BLaER1 (cell line): ENCODE results near the gene DYNLT5.

Experiments
- H3K27ac ChIP-seq: shearing (Covaris generic); formaldehyde crosslinking; 2 replicates; pipeline ENCODE4 v1.8.1; 2022
- H3K27me3 ChIP-seq: shearing (Covaris generic); formaldehyde crosslinking; 2 replicates; pipeline ENCODE4 v1.8.1; 2022
- H3K36me3 ChIP-seq: shearing (Covaris generic); formaldehyde crosslinking; 2 replicates; pipeline ENCODE4 v1.8.1; 2022
- H3K4me1 ChIP-seq: shearing (Covaris generic); formaldehyde crosslinking; 2 replicates; pipeline ENCODE4 v1.8.1; 2022
- H3K4me2 ChIP-seq: shearing (Covaris generic); formaldehyde crosslinking; 2 replicates; pipeline ENCODE4 v1.8.1; 2022
- H3K4me3 ChIP-seq: shearing (Covaris generic); formaldehyde crosslinking; 2 replicates; pipeline ENCODE4 v1.8.1; 2022
- H3K9ac ChIP-seq: shearing (Covaris generic); formaldehyde crosslinking; 2 replicates; pipeline ENCODE4 v1.8.1; 2022
- H3K9me3 ChIP-seq: shearing (Covaris generic); formaldehyde crosslinking; 2 replicates; pipeline ENCODE4 v1.8.1; 2022
- H4K20me1 ChIP-seq: shearing (Covaris generic); formaldehyde crosslinking; 2 replicates; pipeline ENCODE4 v1.8.1; 2022
- Cebpa-rat ChIP-seq: shearing (Covaris generic); IDR thresholded peaks from 2 replicates; pipeline ENCODE4 v1.8.1; 2022

DYNLT5 gene

DNA sequence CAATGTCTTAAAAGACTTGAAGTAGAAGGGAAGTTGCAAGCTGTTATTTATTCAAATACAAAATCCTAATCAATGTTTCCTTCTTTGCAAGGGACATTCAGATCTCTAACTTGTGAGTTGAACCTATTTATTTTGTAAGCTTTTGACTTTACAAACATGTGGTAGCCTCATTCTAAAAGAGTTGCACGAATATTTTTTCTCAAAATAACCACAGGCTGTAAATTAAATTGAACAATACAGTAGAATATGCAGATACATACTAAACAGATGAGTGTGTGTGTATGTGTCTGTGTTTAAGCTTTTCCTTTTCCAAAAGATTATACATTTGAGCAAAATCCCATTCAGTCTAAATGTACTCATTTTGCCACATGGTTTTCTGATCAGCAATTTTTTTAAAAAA lies 4.8 kb upstream of the DYNLT5 start:
- TF ChIP-seq Cebpa-rat = no peak
- H3K4me2 ChIP-seq = no peak overlapping the region
- no peaks in the 10 kb centered on the region for H3K36me3 ChIP-seq

DNA sequence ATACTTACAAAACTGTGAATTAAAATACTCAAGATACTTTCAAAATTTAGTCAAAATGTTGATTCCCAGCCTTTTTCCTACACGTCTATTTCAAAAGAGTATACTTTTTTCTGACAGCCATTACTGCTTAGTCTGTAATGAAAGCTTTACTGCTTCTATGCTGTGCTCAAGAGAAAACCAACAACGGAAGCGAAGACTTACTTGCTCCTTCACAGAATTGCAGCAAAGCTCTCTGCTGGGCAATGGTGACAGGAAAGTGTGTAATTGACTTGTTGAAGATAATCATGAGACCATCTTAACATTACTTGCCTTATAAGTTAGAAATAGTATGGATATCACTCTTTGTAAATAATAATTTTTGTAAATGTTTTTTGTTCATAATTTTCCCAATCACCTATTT lies 1.7 kb upstream of the DYNLT5 start:
- no peaks in the 10 kb centered on the region for H3K36me3 ChIP-seq
- H3K27ac ChIP-seq = no peak overlapping the region
- peaks cover 21% of the 10 kb centered on the region for H3K27me3 ChIP-seq
- H3K4me2 ChIP-seq = no peak overlapping the region
- no peaks in the 10 kb centered on the region for H4K20me1 ChIP-seq
- no peak overlapping the region for H3K4me3 ChIP-seq
- TF ChIP-seq Cebpa-rat = no peak
- H3K9me3 ChIP-seq = peaks cover 8% of the 10 kb centered on the region
- peaks cover 12% of the 10 kb centered on the region for H3K4me1 ChIP-seq
- H3K9ac ChIP-seq = no peak overlapping the region

More for the DNA sequence above, 4.8 kb upstream of the DYNLT5 start:
- H3K27ac ChIP-seq = no peak overlapping the region
- H3K4me3 ChIP-seq = no peak overlapping the region
- H3K4me1 ChIP-seq = peaks cover 8% of the 10 kb centered on the region
- peaks cover 13% of the 10 kb centered on the region for H3K27me3 ChIP-seq
- H3K9ac ChIP-seq = no peak overlapping the region
- no peaks in the 10 kb centered on the region for H4K20me1 ChIP-seq
- peaks cover 4% of the 10 kb centered on the region for H3K9me3 ChIP-seq

DNA sequence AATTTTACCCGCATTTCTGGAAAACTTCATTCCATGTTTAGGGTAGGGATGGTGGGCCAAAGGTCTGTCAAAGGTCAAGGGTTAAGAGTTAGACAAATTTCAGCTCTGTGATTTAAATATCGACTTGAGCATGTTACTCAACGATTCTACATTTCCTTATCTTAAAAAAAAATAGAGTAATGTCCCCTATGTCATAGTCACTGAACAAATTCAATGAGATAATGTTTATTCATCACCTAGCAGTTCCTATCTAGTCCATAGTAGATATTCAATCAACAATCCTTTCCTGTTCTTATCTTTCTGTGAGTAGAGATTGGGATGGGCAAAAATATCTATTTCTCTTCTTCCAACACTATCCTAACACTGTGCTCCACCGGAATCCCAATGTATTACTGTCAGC lies 1.1 kb upstream of the DYNLT5 start:
- no peak overlapping the region for H3K27ac ChIP-seq
- no peak overlapping the region for H3K4me3 ChIP-seq
- no peaks in the 10 kb centered on the region for H3K36me3 ChIP-seq
- TF ChIP-seq Cebpa-rat = no peak
- no peak overlapping the region for H3K9ac ChIP-seq
- no peaks in the 10 kb centered on the region for H4K20me1 ChIP-seq
- H3K4me1 ChIP-seq = peaks cover 12% of the 10 kb centered on the region
- H3K27me3 ChIP-seq = peaks cover 21% of the 10 kb centered on the region
- peaks cover 8% of the 10 kb centered on the region for H3K9me3 ChIP-seq
- H3K4me2 ChIP-seq = no peak overlapping the region

DNA sequence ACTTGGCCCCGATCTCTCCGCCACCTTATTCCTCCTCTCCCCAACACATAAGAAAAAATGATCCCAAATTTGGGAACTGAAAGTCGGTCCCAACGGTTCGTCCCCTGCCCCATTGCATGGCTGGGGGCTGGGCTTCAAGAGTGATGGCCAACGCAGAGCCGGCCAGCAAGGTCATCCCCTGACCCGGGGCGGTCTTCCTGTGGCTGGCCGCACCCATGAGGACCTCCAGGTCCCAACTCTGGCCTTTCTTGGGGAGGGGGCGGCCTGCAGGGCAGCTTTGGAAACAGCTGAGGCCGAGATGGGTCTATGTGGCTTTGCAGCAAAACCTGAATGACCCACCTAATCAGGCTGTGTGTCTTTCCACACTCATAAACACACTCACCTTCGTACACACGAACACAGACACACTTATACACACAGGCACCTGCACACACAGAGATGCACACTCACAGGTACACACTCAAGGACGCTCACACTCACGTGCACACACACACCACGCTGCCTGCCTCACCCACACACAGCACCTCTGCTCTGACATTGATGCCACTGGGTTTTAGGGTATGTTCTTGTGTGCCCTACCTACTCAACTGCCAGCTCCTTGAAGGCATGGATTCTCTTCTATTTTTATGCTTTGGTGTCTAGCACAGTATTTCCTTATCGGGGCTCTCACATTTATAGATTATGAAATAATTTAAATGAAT lies 562 bp downstream of the DYNLT5 start:
- TF ChIP-seq Cebpa-rat = no peak
- H3K9ac ChIP-seq = no peak overlapping the region
- peaks cover 21% of the 10 kb centered on the region for H3K27me3 ChIP-seq
- H3K4me2 ChIP-seq = peak overlapping the region; percentile 75
- H4K20me1 ChIP-seq = no peaks in the 10 kb centered on the region
- H3K27ac ChIP-seq = no peak overlapping the region
- no peaks in the 10 kb centered on the region for H3K36me3 ChIP-seq
- H3K4me1 ChIP-seq = peaks cover 12% of the 10 kb centered on the region
- peaks cover 8% of the 10 kb centered on the region for H3K9me3 ChIP-seq
- peak overlapping the region; percentile 48 for H3K4me3 ChIP-seq

DNA sequence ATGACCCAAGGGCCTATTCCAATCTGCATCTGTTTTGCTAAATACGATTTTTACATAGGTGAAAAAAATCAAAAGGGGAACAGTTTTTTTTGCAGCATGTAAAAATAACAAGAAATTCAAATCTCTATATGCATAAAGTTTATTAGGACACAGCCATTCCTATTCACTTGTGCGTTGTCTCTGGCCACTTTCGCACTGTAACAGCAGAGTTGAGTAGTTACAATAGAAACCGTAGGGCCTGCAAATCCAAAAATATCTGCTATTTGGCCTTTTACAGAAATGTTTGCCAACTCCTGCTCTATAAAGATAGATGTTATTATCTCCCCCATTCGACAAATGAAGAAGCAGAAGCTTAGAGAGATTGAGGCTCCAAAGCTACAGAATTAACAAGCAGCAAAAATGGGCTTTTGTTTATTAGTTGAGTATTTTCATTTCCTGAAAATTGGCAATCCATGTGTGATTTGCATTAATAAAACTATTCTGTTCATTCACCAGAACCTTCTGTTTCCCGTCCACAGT lies 5.5 kb downstream of the DYNLT5 start:
- Histone ChIP-seq H3K4me3 (no peak overlapping the region), H4K20me1 (no peaks in the 10 kb centered on the region), H3K9me3 (peaks cover 3% of the 10 kb centered on the region), H3K27me3 (peaks cover 5% of the 10 kb centered on the region), H3K4me1 (peaks cover 2% of the 10 kb centered on the region; the same call in 1 of the 2 replicates), H3K9ac (no peak overlapping the region), H3K27ac (no peak overlapping the region), H3K36me3 (no peaks in the 10 kb centered on the region), H3K4me2 (no peak overlapping the region)
- no peak for TF ChIP-seq Cebpa-rat

DNA sequence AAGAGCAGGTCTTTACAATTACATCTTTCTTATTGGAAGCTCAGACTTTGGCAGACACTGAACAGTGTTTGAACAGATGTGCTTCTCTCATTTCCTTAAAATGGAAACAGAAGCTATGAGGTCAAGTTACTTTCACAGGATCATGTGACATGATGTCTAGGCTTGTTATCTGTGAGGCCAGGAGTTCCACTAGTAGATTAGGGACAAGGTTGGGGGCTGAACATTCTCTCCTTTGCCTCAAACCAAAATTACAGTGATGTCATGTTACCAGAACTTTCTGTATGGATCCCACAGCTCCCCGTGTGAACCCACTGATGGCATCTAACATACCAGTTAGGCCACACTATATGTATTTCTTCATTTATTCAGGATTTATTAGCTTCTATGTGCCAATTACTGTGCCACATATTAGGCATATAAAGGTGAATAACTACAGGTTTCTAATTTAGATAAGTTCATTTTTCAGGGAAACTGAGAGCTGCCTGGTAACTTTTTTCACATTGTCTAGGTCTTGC lies 6.0 kb downstream of the DYNLT5 start:
- H3K4me2 ChIP-seq = no peak overlapping the region
- H3K27me3 ChIP-seq = peaks cover under 1% of the 10 kb centered on the region; the same call in 1 of the 2 replicates

DNA sequence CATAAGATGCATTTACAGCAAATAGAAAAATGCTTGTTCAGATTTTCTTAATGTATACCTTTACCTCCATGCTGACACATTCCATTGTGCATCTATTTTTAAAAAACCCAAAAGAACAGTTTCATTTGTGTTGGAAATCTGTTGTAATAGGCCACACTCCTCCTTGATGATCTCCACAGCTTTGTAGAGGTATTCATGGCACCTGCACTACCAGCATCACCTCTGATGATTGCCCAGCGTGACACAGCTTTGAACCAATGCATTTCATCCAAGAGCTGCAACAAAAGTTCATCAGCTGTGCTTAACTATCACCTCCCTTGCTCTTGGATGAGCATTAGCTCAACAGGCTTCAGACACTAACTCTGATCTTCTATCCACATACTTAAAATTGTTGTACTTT lies 8.2 kb downstream of the DYNLT5 start:
- TF ChIP-seq Cebpa-rat = no peak
- H3K36me3 ChIP-seq = no peaks in the 10 kb centered on the region
- H3K4me3 ChIP-seq = no peak overlapping the region
- H3K27me3 ChIP-seq = no peaks in the 10 kb centered on the region
- H3K4me1 ChIP-seq = no peaks in the 10 kb centered on the region
- H4K20me1 ChIP-seq = no peaks in the 10 kb centered on the region
- H3K27ac ChIP-seq = no peak overlapping the region
- H3K9ac ChIP-seq = no peak overlapping the region
- peaks cover 10% of the 10 kb centered on the region for H3K9me3 ChIP-seq
- no peak overlapping the region for H3K4me2 ChIP-seq

More for the DNA sequence above, 6.0 kb downstream of the DYNLT5 start:
- Histone ChIP-seq H4K20me1 (no peaks in the 10 kb centered on the region), H3K9ac (no peak overlapping the region), H3K36me3 (no peaks in the 10 kb centered on the region), H3K9me3 (peaks cover 7% of the 10 kb centered on the region), H3K4me3 (no peak overlapping the region), H3K27ac (no peak overlapping the region), H3K4me1 (no peaks in the 10 kb centered on the region)
- no peak for TF ChIP-seq Cebpa-rat

DNA sequence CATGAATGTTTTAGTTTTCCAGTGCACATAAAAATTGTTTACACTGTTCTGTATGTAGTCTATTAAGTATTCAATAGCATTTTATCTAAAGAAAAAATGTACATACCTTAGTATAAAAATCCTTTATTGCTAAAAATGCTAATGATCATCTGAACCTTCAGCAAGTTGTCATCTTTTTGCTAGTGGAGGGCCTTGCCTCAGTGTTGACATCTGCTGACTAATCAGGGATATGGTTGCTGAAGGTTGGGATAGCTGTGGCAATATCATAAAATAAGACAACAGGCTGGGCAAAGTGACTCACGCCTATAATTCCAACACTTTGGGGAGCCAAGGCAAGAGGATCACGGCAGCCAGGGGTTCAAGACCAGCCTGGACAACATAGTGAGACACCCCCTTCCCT lies 9.0 kb downstream of the DYNLT5 start:
- no peak for TF ChIP-seq Cebpa-rat
- no peak overlapping the region for H3K4me3 ChIP-seq
- no peaks in the 10 kb centered on the region for H3K27me3 ChIP-seq
- H3K9me3 ChIP-seq = peaks cover 10% of the 10 kb centered on the region
- H3K4me1 ChIP-seq = no peaks in the 10 kb centered on the region
- no peak overlapping the region for H3K27ac ChIP-seq
- H4K20me1 ChIP-seq = no peaks in the 10 kb centered on the region
- H3K9ac ChIP-seq = no peak overlapping the region
- no peaks in the 10 kb centered on the region for H3K36me3 ChIP-seq
- H3K4me2 ChIP-seq = no peak overlapping the region

DNA sequence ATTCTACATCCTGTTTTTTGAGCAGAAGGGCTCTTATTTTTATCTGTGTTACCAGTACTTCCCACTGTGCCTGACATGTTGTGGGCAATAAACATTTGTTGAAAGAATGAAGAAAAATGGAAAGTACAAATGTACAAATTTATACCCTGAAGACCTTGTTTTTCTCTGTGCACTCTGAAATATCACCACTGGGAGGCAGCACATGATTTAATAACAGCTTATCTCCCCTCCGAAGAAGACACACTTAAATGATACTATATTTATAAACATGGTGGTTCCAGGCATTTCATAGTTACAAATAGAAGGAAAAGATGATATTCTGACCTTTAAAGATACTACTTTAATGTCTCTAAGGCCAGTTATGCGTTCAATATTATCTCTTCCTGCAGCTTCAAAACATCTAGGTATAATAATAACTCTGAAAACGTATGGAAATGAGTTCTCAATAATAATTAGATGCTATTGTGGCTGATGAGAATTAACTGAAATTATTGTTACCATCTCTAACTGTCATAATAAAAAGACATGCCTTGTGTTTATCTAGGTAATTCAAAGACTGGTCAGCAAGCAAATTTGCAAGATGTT lies 12.8 kb downstream of the DYNLT5 start:
- no peak for TF ChIP-seq Cebpa-rat
- Histone ChIP-seq H3K27me3 (no peaks in the 10 kb centered on the region), H3K27ac (no peak overlapping the region), H4K20me1 (no peaks in the 10 kb centered on the region), H3K4me2 (no peak overlapping the region), H3K9ac (no peak overlapping the region), H3K4me3 (no peak overlapping the region), H3K36me3 (no peaks in the 10 kb centered on the region), H3K4me1 (no peaks in the 10 kb centered on the region), H3K9me3 (peaks cover 10% of the 10 kb centered on the region)

DNA sequence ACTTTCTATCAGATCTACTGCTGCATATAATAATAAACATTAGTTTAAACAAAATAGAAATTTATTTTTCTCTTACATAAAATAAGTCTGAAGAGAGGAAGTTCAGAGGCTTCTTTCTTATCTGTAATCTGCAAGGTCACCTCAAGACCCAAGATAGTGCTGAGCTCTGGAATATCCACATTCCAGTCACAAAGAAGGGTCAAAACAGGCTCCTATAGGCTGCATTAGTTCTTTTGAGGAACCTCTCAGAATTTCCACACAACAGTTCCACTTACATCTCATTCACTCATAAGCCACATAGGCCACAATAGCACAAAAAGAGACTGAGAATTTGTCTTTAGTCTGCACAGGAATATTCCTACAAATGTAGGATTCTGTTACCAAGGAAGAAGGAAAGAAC lies 15.4 kb downstream of the DYNLT5 start:
- no peak for TF ChIP-seq Cebpa-rat
- Histone ChIP-seq H3K9me3 (peaks cover 9% of the 10 kb centered on the region), H3K4me1 (no peaks in the 10 kb centered on the region), H3K27ac (no peak overlapping the region), H3K9ac (no peak overlapping the region), H3K4me3 (no peak overlapping the region), H3K36me3 (no peaks in the 10 kb centered on the region), H3K4me2 (no peak overlapping the region), H4K20me1 (no peaks in the 10 kb centered on the region), H3K27me3 (no peaks in the 10 kb centered on the region)
